HepG2 (cell line): ENCODE measurements around the gene KLHL11. TPM values are rescaled to one million over a fixed set of nuclear protein-coding genes. Genes with fewer than 3 reads are reported as not detected.

Experiments used
- ATF6 ChIP-seq: sonication (generic); formaldehyde crosslinking; conservative IDR thresholded peaks from 2 replicates; pipeline ENCODE4 v1.4.0; 2020; ENCODE audit warnings: missing genetic modification reagents
- HNF1A ChIP-seq, 2 experiments: sonication (generic) in 1 of 2; formaldehyde crosslinking in 1 of 2; IDR thresholded peaks; 2 replicates each; pipeline versions ENCODE4 v1.4.0 to v1.6.1; 2016 to 2020; ENCODE audit warnings: borderline replicate concordance in 1 of 2, low read depth in 1 of 2, mild to moderate bottlenecking in 1 of 2, missing genetic modification reagents in 1 of 2
- MXD1 ChIP-seq: sonication (generic); formaldehyde crosslinking; IDR thresholded peaks from 2 replicates; pipeline ENCODE4 v1.4.0; 2020; ENCODE audit warnings: mild to moderate bottlenecking, missing genetic modification reagents
- NR2F2 ChIP-seq: IDR thresholded peaks from 2 replicates; pipeline ENCODE4 v1.6.1; 2012; ENCODE audit warnings: low read depth, inconsistent platforms, borderline replicate concordance
- PRDM4 ChIP-seq: sonication (generic); formaldehyde crosslinking; IDR thresholded peaks from 2 replicates; pipeline ENCODE4 v1.9.0; 2021; ENCODE audit warnings: missing genetic modification reagents, borderline replicate concordance
- RFXANK ChIP-seq: IDR thresholded peaks from 2 replicates; pipeline ENCODE4 v1.6.1; 2016
- TSC22D2 ChIP-seq: sonication (generic); formaldehyde crosslinking; IDR thresholded peaks from 2 replicates; pipeline ENCODE4 v1.5.1; 2020; ENCODE audit warnings: missing genetic modification reagents, mild to moderate bottlenecking, borderline replicate concordance
- ZNF275 ChIP-seq: sonication (generic); formaldehyde crosslinking; IDR thresholded peaks from 2 replicates; pipeline ENCODE4 v1.8.0; 2022; ENCODE audit warnings: missing genetic modification reagents, mild to moderate bottlenecking, inconsistent platforms, borderline replicate concordance
- ZNF276 ChIP-seq: sonication (generic); formaldehyde crosslinking; IDR thresholded peaks from 2 replicates; pipeline ENCODE4 v1.4.0; 2020; ENCODE audit warnings: mild to moderate bottlenecking, low read depth, missing genetic modification reagents
- ZNF468 ChIP-seq: sonication (generic); formaldehyde crosslinking; IDR thresholded peaks from 2 replicates; pipeline ENCODE4 v1.8.0; 2022; ENCODE audit warnings: mild to moderate bottlenecking, moderate library complexity, missing genetic modification reagents
- ZNF557 ChIP-seq: sonication (generic); formaldehyde crosslinking; IDR thresholded peaks from 2 replicates; pipeline ENCODE4 v1.4.0; 2020; ENCODE audit warnings: missing genetic modification reagents
- ZNF607 ChIP-seq: sonication (generic); formaldehyde crosslinking; IDR thresholded peaks from 2 replicates; pipeline ENCODE4 v1.5.1; 2020; ENCODE audit warnings: missing genetic modification reagents, mild to moderate bottlenecking, borderline replicate concordance
- ZNF678 ChIP-seq: sonication (generic); formaldehyde crosslinking; IDR thresholded peaks from 2 replicates; pipeline ENCODE4 v1.4.0; 2020; ENCODE audit warnings: mild to moderate bottlenecking, missing genetic modification reagents
- ZNF768 ChIP-seq: sonication (generic); formaldehyde crosslinking; IDR thresholded peaks from 2 replicates; pipeline ENCODE4 v1.4.0; 2020; ENCODE audit warnings: missing genetic modification reagents
- polyA plus RNA-seq, 8 experiments: library from polyadenylated mRNA; depleted of rRNA in 3 of 8; stranded (reverse) in 7 of 8; unstranded in 1 of 8; fragments of >200 nt; fragmentation: Illumina TruSeq in 4 of 8; extraction: Trizol in 4 of 8; gene quantifications; 2 replicates each; pipeline versions ENCODE4 v1.2.1 to v1.2.3, GENCODE V29; 2011 to 2016; ENCODE audit warnings: low read depth in 4 of 8, missing spikeins in 1 of 8, mixed read lengths in 1 of 8; ENCODE audit not compliant: insufficient read depth in 1 of 8
- total RNA-seq, 5 experiments: library from RNA; depleted of rRNA; stranded (reverse); fragments of >200 nt; fragmentation: Illumina TruSeq; extraction: Trizol; gene quantifications; 2 replicates each; pipeline ENCODE4 v1.2.3, GENCODE V29; 2016; ENCODE audit warnings: low read depth in 1 of 5

Gene KLHL11
- total and polyA plus RNA-seq, 2 of the 13 experiments (the other 11 are each of a cell fraction or from before 2014, with no cell fraction given) = 7.7 to 27.5 TPM

- TF ChIP-seq ZNF276 (CRISPR knock-in tag) = peak; percentile 85
- TF ChIP-seq ZNF768 (CRISPR knock-in tag) = peak; percentile 68; the same call in 1 of the 2 replicates
- 0 out of 2 replicates have a peak, but pooled peaks have one; percentile 22 for TF ChIP-seq ZNF557
- no peak; the same call in 1 of the 2 replicates for TF ChIP-seq NR2F2
- TF ChIP-seq MXD1 = peak; percentile 85
- TF ChIP-seq HNF1A (IDR thresholded peaks at IDR 0.05; ENCODE audit: low read depth) = no peak
- TF ChIP-seq HNF1A (CRISPR knock-in tag; IDR thresholded peaks at IDR 0.05; ENCODE audit: borderline replicate concordance) = peak; percentile 43; the same call in 1 of the 2 replicates
- TF ChIP-seq PRDM4 (CRISPR knock-in tag) = 0 out of 2 replicates have a peak, but pooled peaks have one; percentile 58
- peak; percentile 51 for TF ChIP-seq ZNF607
- peak; percentile 86 for TF ChIP-seq ZNF678
- no peak for TF ChIP-seq ATF6 (CRISPR knock-in tag)
- TF ChIP-seq ZNF275 (CRISPR knock-in tag) = 0 out of 2 replicates have a peak, but pooled peaks have one; percentile 27
- TF ChIP-seq TSC22D2 (CRISPR knock-in tag) = 0 out of 2 replicates have a peak, but pooled peaks have one; percentile 26
- 0 out of 2 replicates have a peak, but pooled peaks have one; percentile 10 for TF ChIP-seq RFXANK
- no peak; the same call in 1 of the 2 replicates for TF ChIP-seq ZNF468 (CRISPR knock-in tag)
Measured at GRCh38 chr17:41864836-41865595, at the start of gene KLHL11 (continued).
